Right cardiac atrium (tissue), 5 donors: ENCODE results near the gene RNF40. TPM values are rescaled to one million over a fixed set of nuclear protein-coding genes. Genes with fewer than 3 reads are reported as not detected.
A peak's percentile ranks its signal among the peaks of the same experiment; 100 is the strongest.

Source experiments
- ATAC-seq, 2 donors: fragments of 200-7000 bp; cut with Tn5 transposase; one replicate each; pipeline versions ENCODE4 v1.8.0 to v1.9.1; 2020; ENCODE audit warnings: moderate library complexity in 2 of 2, mild to moderate bottlenecking in 1 of 2
- DNase-seq, 3 donors: peaks; one replicate each; pipeline ENCODE4 v3.0.0-alpha.2; 2020
- H3K27ac ChIP-seq: one replicate; pipeline ENCODE4 v1.5.1; 2013; ENCODE audit warnings: mild to moderate bottlenecking, low read length, control low read depth, moderate library complexity
- H3K27me3 ChIP-seq: one replicate; pipeline ENCODE4 v1.6.1; 2013; ENCODE audit not compliant: control insufficient read depth, insufficient read depth
- H3K4me1 ChIP-seq: one replicate; pipeline ENCODE4 v1.6.1; 2013; ENCODE audit warnings: low read length; ENCODE audit not compliant: control insufficient read depth, insufficient read depth
- H3K4me3 ChIP-seq: one replicate; pipeline ENCODE4 v1.5.1; 2013; ENCODE audit warnings: low read length, control low read depth
- H3K9me3 ChIP-seq: one replicate; pipeline ENCODE4 v1.6.1; 2013; ENCODE audit warnings: low read length; ENCODE audit not compliant: control insufficient read depth
- WGBS: extraction: QIAGEN DNeasy Blood & Tissue Kit; methylation state at CpG from one replicate; pipeline ENCODE4 v1.1.7; 2013; 5-methylcytosine and 5-hydroxymethylcytosine counted together
- intact Hi-C, 4 donors: fragments of 100-400 bp; cut with DNase I; formaldehyde crosslinking; loops; one replicate each; pipeline versions ENCODE4 v1.11.0 to v1.14.0; 2022 to 2023
- polyA plus RNA-seq: library from polyadenylated mRNA; stranded (reverse); fragments of 200-250 nt; gene quantifications from one replicate; pipeline ENCODE4 v1.2.3, GENCODE V29; 2013
- total RNA-seq, 4 donors: library from RNA; stranded (reverse); fragmentation: NEBNext Ultra II Directional; extraction: Animal tissue kit (Norgen Biotek cat#: 25700); gene quantifications; one replicate each; pipeline ENCODE4 v1.2.1, GENCODE V29; 2021
- donor health status: healthy with polysubstance abuse.
- donor health status: DM: no; HTN: yes; CAD: no.
- donor health status: DM: no; HTN: no; CAD: no.
- donor health status: DM: no; HTN: yes; CAD: no; lungs with severe emphysema.
- donor health status: DM: yes; HTN: yes; CAD: no.

Gene RNF40
- total and polyA plus RNA-seq, 5 donors: 36.1 to 64.9 (median 49.0) TPM

DNA sequence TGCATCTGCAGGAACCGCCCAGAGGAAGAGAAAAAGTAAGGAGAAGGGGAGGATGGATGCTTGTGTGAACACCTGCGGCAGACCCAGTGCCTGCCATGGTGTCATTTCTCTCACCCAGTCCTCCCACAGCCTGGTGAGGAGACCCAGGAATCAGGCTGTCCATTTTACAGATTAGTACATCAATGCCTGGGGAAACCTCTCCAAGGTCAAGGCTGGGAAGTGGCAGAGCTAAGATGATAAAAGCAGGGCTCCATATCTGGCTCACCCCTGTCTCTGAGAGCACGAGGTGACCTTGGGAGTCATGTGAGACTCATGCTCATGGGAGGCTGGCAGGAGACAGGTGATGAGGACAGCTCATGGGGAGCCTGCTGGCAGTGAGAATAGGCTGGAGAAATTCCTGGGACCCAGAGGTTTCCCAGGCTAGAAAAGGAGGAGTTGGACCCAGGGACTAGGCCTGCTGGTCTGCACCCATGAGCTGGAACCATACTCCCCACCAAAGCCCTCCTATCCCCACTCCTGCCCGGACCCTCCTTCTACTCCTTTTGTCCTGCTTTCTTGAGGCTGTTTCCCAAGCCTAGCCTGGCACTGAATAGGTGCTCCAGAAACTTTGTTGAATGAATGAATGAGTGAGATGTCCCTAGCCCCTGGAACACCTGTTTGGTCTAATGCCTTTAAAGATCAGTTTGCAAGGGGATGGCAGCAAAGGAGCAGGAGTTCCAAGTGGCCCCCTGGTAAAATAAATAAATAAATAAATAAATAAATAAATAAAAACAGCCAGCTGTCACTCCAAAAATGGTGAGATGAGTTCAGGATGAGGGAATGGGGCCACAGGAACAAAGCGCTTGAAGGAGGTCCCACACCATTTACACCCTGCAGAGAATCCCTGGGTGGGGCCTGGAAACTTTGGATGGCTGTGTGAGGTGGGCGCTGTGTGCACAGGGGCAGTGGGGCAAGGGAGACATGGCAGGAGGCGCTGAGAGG, 23.3 kb downstream of the RNF40 start:
- peak overlapping the region; percentile 32 for H3K27ac ChIP-seq
- intact Hi-C loops: loop anchor here in 1 of 4 donors (10.0 kb wide), 1 partner anchor 109 kb away; the partner anchor contains the start of genes BCL7C and CTF1
- H3K9me3 ChIP-seq: no peaks in the 10 kb centered on the region
- no peaks in the 10 kb centered on the region for H3K27me3 ChIP-seq
- ATAC-seq (peak in 1 of 2 donors; percentile 1), DNase-seq (peak in 1 of 3 donors; percentile 36)
- peaks cover 7% of the 10 kb centered on the region for H3K4me1 ChIP-seq
- 68% methylated on average over 7 of the region's 7 CpGs for WGBS
- no peak overlapping the region for H3K4me3 ChIP-seq

DNA sequence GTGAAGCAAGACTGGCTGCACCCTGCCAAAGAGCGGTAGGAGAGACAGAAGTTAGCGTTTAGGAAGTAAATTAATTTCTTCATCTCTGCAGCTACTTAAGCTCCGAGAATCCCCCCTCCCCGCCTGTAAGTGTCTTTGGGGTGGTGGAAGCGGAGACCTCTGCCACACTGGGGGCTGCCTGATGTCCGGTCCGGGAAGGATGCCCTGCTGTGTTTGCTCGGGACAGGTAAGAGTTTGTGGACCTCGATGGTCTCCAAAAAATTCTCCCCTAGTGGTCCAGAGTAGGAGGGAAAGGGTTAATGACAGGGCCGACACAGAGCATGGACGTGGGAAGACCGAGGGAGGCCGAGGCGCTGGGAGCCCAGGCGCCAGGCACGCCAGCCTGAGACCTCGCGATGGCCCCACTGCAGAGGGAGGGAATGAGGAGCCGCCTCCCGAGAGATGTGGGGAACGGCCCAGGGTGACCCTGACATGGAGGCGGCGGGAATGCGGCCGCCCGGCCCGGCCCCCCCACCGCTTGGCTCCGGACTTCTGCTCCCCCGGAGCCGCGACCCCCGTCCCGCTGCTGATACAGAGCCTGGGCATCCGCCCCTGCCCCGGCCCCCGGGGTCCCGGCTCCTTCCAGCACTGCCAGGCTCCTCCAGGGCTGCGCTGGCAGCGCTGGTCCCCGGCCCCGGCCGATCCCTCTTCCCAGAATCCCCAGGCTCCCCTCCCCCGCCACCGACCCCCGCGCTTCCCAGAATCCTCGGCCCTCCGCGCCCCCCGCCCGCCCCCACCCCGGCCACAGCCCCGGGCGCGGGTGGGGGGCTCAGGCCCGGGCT, 24.2 kb downstream of the RNF40 start:
- 5% methylated on average over 57 of the region's 57 CpGs for WGBS
- peak; percentile 41 to 83 (median 76) for DNase-seq
- H3K9me3 ChIP-seq: no peaks in the 10 kb centered on the region
- intact Hi-C loops: loop anchor here in 1 of 4 donors (10.0 kb wide), 1 partner anchor 108 kb away; the partner anchor contains the start of genes BCL7C and CTF1
- ATAC-seq: peak; percentile 56 to 64
- no peaks in the 10 kb centered on the region for H3K27me3 ChIP-seq
- H3K27ac ChIP-seq: peak overlapping the region; percentile 81
- H3K4me1 ChIP-seq: peaks cover 7% of the 10 kb centered on the region
- H3K4me3 ChIP-seq: peak overlapping the region; percentile 98

- peak within 1 kb of the TSS; percentile 98 for H3K4me3 ChIP-seq
- peak within 1 kb of the TSS; percentile 81 for H3K27ac ChIP-seq
- H3K9me3 ChIP-seq: no peaks in the 10 kb centered on the region
- WGBS: 1% methylated on average over 37 of the region's 37 CpGs
- intact Hi-C loops: loop anchor here in 1 of 4 donors (10.0 kb wide), 1 partner anchor 108 kb away; the partner anchor contains the start of genes BCL7C and CTF1
- ATAC-seq (peak; percentile 84 to 86), DNase-seq (peak; percentile 78 to 89 (median 88))
- no peaks in the 10 kb centered on the region for H3K27me3 ChIP-seq
- peaks cover 7% of the 10 kb centered on the region for H3K4me1 ChIP-seq
Observed at GRCh38 chr16:30786936-30787612, 25.0 kb downstream of the RNF40 start, which contains the start of gene ZNF629. TSS of gene ZNF629 (minus strand) at chr16:30787205. CDS start at chr16:30784482, 2,723 bp downstream.

DNA sequence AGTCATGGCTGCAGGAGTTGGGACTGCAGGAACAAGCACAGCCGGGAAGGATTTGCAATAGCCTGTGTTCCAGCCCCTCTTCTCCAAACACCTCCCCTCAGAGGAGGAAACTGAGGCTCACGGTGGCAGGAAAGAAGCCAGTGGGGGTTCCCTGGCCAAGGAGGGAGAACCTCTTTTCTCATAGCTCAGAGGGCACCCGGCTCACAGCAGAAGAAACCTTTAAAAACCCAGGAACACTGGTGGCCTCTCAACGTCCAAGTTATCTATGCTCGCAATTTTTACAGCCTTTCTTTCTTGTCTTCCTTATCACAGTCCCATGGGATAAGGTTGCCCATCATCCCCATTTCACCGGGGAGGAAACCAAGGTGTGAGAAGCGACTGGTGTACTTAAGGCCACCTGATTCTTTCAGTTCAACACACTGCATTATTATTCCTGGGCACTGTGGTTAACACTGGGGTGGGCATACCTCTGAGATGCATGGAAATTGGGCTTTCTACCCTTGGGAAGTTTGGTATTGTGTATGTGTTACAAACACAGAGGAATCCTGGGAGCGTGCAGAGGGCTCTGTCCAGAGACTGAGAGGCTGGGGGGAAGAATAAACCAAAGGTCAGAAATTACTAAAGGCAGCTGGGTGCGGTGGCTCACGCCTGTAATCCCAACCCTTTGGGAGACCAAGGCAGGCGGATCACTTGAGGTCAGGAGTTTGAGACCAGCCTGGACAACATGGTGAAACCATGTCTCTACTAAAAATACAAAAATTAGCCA, 25.7 kb downstream of the RNF40 start:
- Histone ChIP-seq H3K27ac (peak overlapping the region; percentile 81), H3K27me3 (no peaks in the 10 kb centered on the region), H3K4me3 (peak overlapping the region; percentile 98), H3K9me3 (no peaks in the 10 kb centered on the region), H3K4me1 (peaks cover 7% of the 10 kb centered on the region)
- intact Hi-C loops: loop anchor here in 1 of 4 donors (10.0 kb wide), 1 partner anchor 107 kb away; the partner anchor contains the start of genes BCL7C and CTF1
- peak in 1 of 3 donors; percentile 21 for DNase-seq
- 36% methylated on average over 11 of the region's 11 CpGs for WGBS
- no peak for ATAC-seq

- Histone ChIP-seq H3K4me3 (no peak overlapping the region), H3K27me3 (no peaks in the 10 kb centered on the region), H3K27ac (no peak overlapping the region), H3K9me3 (no peaks in the 10 kb centered on the region), H3K4me1 (no peaks in the 10 kb centered on the region)
- 84% methylated on average over 7 of the region's 7 CpGs for WGBS
- intact Hi-C loops: no loop called here
- no peak for ATAC-seq
- peak in 1 of 3 donors; percentile 21 for DNase-seq
Observed at GRCh38 chr16:30793508-30794069, 31.5 kb downstream of the RNF40 start.

DNA sequence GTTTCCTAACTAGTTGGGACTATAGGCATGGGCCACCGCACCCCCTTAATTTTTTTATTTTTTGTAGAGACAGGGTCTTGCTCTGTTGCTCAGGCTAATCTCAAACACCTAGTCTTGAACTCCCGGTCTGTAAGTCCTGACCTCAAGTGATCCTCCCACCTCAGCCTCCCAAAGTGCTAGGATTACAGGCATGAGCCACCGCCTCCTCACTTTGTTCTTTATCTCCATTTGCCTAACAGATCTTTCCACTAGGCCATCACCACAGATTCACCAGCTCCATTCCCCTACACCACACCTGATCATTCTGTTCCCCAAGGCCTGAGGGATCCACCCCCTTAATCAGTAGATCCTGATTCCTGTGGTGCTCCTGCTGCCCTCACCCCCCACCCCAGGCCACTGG, 32.5 kb downstream of the RNF40 start:
- H3K9me3 ChIP-seq: no peaks in the 10 kb centered on the region
- ATAC-seq: no peak
- no peaks in the 10 kb centered on the region for H3K4me1 ChIP-seq
- H3K4me3 ChIP-seq: no peak overlapping the region
- H3K27ac ChIP-seq: no peak overlapping the region
- intact Hi-C loops: no loop called here
- no peak for DNase-seq
- no peaks in the 10 kb centered on the region for H3K27me3 ChIP-seq
- 84% methylated on average over 3 of the region's 3 CpGs for whole genome bisulfite sequencing

- 74% methylated on average over 8 of the region's 8 CpGs for WGBS
- no peak overlapping the region for H3K27ac ChIP-seq
Observed at GRCh38 chr16:30797670-30798309, 35.7 kb downstream of the RNF40 start.

DNA sequence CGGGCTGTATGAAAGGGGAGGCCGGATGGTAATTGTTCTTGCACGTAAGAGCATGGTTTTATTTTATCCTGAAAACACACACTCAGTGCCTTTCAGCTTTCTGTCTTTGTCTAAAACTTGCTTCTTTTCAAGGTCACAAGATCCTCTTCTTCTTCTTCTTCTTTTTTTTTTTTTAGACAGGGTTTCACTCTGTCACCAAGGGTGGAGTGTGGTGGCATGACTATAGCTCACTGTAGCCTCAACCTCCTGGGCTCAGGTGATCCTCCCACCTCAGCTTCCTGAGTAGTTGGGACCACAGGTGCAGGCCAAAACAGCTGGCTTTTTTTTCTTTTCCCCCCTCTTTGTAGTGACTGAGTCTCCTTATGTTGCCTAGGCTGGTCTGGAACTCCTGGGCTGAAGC, 40.8 kb downstream of the RNF40 start:
- H3K27me3 ChIP-seq: no peaks in the 10 kb centered on the region
- 68% methylated on average over 3 of the region's 3 CpGs for WGBS
- peaks cover 2% of the 10 kb centered on the region for H3K4me1 ChIP-seq
- intact Hi-C loops: no loop called here
- DNase-seq (peak in 1 of 3 donors; percentile 1), ATAC-seq (no peak)
- no peak overlapping the region for H3K4me3 ChIP-seq
- no peaks in the 10 kb centered on the region for H3K9me3 ChIP-seq
- no peak overlapping the region for H3K27ac ChIP-seq

More at GRCh38 chr16:30797670-30798309, 35.7 kb downstream of the RNF40 start:
- DNase-seq (peak in 1 of 3 donors; percentile 4), ATAC-seq (no peak)
- intact Hi-C loops: no loop called here
- no peak overlapping the region for H3K4me3 ChIP-seq
- H3K9me3 ChIP-seq: no peaks in the 10 kb centered on the region
- no peaks in the 10 kb centered on the region for H3K4me1 ChIP-seq
- no peaks in the 10 kb centered on the region for H3K27me3 ChIP-seq

DNA sequence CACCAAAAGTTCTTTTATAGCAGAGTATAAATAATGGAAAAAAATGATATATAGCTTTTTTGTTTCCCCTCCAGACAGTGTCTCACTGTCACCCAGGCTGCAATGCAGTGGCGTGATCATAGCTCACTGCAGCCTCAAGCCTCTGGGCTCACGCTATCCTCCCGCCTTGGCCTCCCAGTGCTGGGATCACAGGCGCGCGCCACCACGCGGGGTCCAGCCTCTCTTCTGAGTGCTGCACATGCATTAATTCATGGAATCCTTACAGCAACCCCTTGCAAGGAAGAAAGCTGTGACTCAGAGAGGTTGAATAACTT, 42.9 kb downstream of the RNF40 start:
- peaks cover 2% of the 10 kb centered on the region for H3K4me1 ChIP-seq
- H3K9me3 ChIP-seq: no peaks in the 10 kb centered on the region
- ATAC-seq: peak; percentile 9 to 25
- DNase-seq: no peak
- no peak overlapping the region for H3K27ac ChIP-seq
- H3K27me3 ChIP-seq: no peaks in the 10 kb centered on the region
- intact Hi-C loops: no loop called here
- peak overlapping the region; percentile 88 for H3K4me3 ChIP-seq
- WGBS: 41% methylated on average over 8 of the region's 8 CpGs
